ENCODE results near the gene SAPCD2.

SAPCD2 gene

DNA sequence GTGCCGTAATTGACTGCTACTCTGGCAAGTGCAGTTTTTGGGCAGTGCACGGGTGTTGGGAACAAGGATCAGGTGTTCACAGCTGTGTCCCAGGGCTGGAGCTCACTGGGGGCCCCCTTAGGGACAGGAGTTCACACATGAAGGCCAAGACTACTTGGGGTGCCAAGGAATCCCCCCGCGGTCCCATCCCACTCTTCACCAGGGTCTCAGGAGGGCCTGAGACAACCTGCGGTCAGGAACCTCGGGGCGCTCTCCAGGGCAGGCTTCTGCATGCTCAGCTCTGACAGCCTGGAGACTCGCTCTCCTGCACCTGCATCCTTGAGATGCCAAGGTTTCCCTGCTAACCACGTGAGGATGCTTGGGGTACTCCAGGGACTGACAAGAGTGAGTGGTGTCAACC, 14.2 kb upstream of the SAPCD2 start:
- Histone ChIP-seq H3K4me3 (ENCODE audit: low read depth, low read length) (no peak overlapping the region), H3K36me3 (peaks cover 55% of the 10 kb centered on the region), H3K27ac (peak overlapping the region; percentile 91), H3K9me3 (ENCODE audit: severe bottlenecking) (no peaks in the 10 kb centered on the region), H3K27me3 (ENCODE audit: insufficient read depth, low read depth, severe bottlenecking) (no peaks in the 10 kb centered on the region)
- TF ChIP-seq CTCF (IDR thresholded peaks at IDR 0.05; ENCODE audit: low read depth, low read length), result no peak
- no peak for DNase-seq

- TF ChIP-seq CTCF (IDR thresholded peaks at IDR 0.05; ENCODE audit: low read depth, low read length), result no peak
- H3K27me3 ChIP-seq (ENCODE audit: insufficient read depth, low read depth, severe bottlenecking), result no peaks in the 10 kb centered on the region
- no peak overlapping the region for H3K4me3 ChIP-seq (ENCODE audit: low read depth, low read length)
- peak overlapping the region; percentile 91 for H3K27ac ChIP-seq
- DNase-seq, result peak; percentile 96
- H3K9me3 ChIP-seq (ENCODE audit: severe bottlenecking), result no peaks in the 10 kb centered on the region
- peaks cover 56% of the 10 kb centered on the region for H3K36me3 ChIP-seq
Measured at GRCh38 chr9:137083394-137084004, 13.1 kb upstream of the SAPCD2 start.

GRCh38 chr9:137082925-137083290, 12.6 kb upstream of the SAPCD2 start:
- no peak overlapping the region for H3K4me3 ChIP-seq (ENCODE audit: low read depth, low read length)
- DNase-seq, result no peak
- no peaks in the 10 kb centered on the region for H3K27me3 ChIP-seq (ENCODE audit: insufficient read depth, low read depth, severe bottlenecking)
- no peak for TF ChIP-seq CTCF (IDR thresholded peaks at IDR 0.05; ENCODE audit: low read depth, low read length)
- peaks cover 56% of the 10 kb centered on the region for H3K36me3 ChIP-seq
- no peaks in the 10 kb centered on the region for H3K9me3 ChIP-seq (ENCODE audit: severe bottlenecking)
- peak overlapping the region; percentile 91 for H3K27ac ChIP-seq

DNA sequence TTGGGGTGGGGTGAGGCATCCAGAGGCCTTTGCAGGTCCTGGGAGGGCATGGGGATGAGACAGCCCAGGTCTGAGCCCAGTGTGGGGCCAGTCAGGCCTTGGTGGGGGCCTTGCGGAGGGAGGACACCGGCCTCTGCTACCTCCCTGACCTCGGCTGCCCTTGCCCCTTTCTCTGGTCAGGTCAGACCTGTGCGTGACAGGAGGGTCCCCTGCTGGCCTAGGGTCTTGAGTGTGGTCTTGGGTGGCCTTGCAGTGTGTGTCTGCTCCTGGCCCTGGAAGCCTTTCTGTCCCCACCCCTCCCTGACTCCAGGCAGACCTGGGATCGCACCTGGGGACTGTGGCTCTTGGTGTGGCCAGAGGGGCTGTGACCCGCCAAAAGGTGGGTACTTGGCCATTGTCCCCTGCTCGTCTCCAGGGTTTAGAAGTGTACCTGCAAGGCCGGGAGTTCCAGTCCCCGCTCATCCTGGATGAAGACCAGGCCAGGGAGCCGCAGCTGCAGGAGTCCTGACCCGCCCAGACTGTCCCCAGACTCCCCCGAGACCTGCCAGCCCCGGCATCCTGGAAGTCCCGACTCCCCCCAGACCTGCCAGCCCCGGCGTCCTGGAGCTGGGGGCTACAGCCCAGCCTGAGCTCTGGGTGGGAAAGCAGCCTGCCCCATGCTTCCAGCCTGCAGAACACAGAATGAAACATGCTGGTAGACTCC, 12.0 kb upstream of the SAPCD2 start:
- Histone ChIP-seq H3K36me3 (peaks cover 56% of the 10 kb centered on the region), H3K4me3 (ENCODE audit: low read depth, low read length) (no peak overlapping the region), H3K27ac (peak overlapping the region; percentile 91), H3K27me3 (ENCODE audit: insufficient read depth, low read depth, severe bottlenecking) (no peaks in the 10 kb centered on the region), H3K9me3 (ENCODE audit: severe bottlenecking) (no peaks in the 10 kb centered on the region)
- DNase-seq, result no peak
- TF ChIP-seq CTCF (IDR thresholded peaks at IDR 0.05; ENCODE audit: low read depth, low read length), result no peak

DNA sequence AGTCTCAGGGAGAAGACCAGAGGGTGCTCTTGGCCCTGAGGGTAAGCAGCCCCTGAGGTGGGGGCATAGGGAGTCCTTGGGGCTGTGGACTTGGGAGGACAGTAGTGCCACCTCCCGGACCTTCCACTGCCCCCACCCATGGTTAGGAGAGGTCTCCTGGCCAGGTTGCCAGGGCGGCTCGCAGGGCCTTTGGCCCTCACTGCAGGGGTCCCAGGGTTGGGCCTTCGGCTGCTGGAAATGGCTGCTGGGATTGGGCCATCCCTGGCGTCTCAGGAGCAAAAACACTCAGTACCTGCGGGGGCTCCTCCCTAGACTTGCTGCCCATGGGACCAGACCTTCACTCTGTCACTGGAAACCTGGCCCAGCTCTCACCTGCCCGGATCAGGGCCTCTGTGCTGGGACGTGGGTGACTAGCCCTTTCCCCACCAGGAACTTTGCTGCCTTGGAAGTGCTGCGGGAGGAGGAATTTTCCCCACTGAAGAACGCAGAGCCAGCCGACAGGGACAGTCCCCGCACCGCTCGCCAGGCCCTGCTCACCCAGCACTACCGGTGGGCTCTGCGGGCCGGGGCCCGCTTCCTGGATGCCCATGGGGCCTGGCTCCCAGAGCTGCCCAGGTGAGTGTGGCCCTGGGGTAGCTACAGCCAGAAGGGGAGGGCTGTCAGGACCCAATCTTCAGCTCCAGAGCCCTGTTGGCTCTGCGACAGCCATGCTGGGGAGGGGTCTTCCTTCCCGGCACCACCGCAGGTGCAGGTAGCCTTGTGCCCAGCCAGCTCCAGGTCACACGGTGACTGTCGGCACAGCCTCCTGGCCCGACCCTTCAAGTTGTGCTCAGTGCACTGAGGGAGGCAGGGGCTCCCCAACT, 10.1 kb upstream of the SAPCD2 start:
- Histone ChIP-seq H3K27ac (no peak overlapping the region), H3K36me3 (peaks cover 56% of the 10 kb centered on the region), H3K4me3 (ENCODE audit: low read depth, low read length) (no peak overlapping the region), H3K9me3 (ENCODE audit: severe bottlenecking) (no peaks in the 10 kb centered on the region), H3K27me3 (ENCODE audit: insufficient read depth, low read depth, severe bottlenecking) (no peaks in the 10 kb centered on the region)
- no peak for TF ChIP-seq CTCF (IDR thresholded peaks at IDR 0.05; ENCODE audit: low read depth, low read length)
- DNase-seq, result no peak
